Astrocyte of the spinal cord (primary cell): ENCODE results near the gene ATP6V0C.

Experiments used
- DNase-seq: peaks from one replicate; pipeline ENCODE4 v3.0.0; 2011; ENCODE audit warnings: low read depth, low spot score
- H3K4me3 ChIP-seq: 2 replicates; pipeline ENCODE4 v1.5.1; 2011; ENCODE audit warnings: low read depth, mild to moderate bottlenecking, low read length, moderate library complexity
- in situ Hi-C: cut with HindIII; loops from 2 replicates; pipeline ENCODE4 v1.10.0; 2017; ENCODE audit warnings: low sequenced_read_pairs
- TF ChIP-seq, protein P1 (sequence below): IDR thresholded peaks from 2 replicates; pipeline ENCODE4 v1.5.1; 2012; ENCODE audit warnings: low read depth, mild to moderate bottlenecking, low read length, inconsistent platforms

The ATP6V0C gene

DNA sequence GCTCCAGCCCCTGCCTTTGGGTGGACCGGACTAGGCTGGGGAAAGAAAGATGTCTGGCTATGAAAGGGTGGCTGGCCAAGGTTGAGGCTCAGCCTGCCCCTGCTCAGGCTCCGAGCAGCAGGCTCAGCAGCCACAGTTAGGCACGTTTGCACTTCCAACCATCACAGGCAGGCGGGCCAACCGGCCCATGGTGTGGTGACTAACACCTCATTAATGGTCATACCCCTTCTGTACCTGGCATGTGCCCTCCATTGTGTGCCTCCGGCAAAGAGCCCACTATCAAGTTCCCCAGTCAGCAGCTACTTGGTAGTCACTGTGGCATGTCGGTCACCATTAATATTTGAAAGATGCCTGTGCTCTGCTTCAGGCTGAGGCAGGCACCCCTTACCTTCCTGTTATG lies 32.1 kb upstream of the ATP6V0C start:
- no peak for DNase-seq
- no peak overlapping the region for H3K4me3 ChIP-seq
- TF ChIP-seq, protein P1, sequence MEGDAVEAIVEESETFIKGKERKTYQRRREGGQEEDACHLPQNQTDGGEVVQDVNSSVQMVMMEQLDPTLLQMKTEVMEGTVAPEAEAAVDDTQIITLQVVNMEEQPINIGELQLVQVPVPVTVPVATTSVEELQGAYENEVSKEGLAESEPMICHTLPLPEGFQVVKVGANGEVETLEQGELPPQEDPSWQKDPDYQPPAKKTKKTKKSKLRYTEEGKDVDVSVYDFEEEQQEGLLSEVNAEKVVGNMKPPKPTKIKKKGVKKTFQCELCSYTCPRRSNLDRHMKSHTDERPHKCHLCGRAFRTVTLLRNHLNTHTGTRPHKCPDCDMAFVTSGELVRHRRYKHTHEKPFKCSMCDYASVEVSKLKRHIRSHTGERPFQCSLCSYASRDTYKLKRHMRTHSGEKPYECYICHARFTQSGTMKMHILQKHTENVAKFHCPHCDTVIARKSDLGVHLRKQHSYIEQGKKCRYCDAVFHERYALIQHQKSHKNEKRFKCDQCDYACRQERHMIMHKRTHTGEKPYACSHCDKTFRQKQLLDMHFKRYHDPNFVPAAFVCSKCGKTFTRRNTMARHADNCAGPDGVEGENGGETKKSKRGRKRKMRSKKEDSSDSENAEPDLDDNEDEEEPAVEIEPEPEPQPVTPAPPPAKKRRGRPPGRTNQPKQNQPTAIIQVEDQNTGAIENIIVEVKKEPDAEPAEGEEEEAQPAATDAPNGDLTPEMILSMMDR, result no peak
- in situ Hi-C loops, result no loop called here

DNA sequence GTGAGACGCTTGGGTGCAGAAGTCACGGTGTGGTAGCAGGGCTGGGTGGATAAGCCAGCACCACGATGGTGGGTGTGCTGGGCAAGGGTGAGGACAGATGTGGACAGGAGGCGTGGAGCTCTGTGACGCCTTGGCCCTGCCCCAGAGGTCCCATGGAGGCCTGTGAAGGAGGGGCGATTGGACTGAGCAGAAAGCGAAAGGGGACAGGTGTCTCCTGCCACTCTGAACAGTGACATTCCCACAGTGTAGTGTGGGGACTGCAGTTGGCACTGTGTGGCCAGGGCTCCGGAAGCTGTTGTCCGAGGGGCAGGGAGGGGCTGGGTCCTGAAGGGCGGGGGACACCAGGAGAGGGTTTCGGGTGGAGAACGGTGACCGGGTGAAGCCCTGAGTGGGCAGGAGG lies 31.5 kb upstream of the ATP6V0C start:
- in situ Hi-C loops, result no loop called here
- H3K4me3 ChIP-seq, result no peak overlapping the region
- TF ChIP-seq, protein P1, result no peak
- DNase-seq, result no peak

- in situ Hi-C loops, result no loop called here
- H3K4me3 ChIP-seq, result no peak overlapping the region
- TF ChIP-seq, protein P1, result no peak
- DNase-seq, result no peak
These were observed 30.8 kb upstream of the ATP6V0C start for GRCh38 chr16:2482708-2483534.

DNA sequence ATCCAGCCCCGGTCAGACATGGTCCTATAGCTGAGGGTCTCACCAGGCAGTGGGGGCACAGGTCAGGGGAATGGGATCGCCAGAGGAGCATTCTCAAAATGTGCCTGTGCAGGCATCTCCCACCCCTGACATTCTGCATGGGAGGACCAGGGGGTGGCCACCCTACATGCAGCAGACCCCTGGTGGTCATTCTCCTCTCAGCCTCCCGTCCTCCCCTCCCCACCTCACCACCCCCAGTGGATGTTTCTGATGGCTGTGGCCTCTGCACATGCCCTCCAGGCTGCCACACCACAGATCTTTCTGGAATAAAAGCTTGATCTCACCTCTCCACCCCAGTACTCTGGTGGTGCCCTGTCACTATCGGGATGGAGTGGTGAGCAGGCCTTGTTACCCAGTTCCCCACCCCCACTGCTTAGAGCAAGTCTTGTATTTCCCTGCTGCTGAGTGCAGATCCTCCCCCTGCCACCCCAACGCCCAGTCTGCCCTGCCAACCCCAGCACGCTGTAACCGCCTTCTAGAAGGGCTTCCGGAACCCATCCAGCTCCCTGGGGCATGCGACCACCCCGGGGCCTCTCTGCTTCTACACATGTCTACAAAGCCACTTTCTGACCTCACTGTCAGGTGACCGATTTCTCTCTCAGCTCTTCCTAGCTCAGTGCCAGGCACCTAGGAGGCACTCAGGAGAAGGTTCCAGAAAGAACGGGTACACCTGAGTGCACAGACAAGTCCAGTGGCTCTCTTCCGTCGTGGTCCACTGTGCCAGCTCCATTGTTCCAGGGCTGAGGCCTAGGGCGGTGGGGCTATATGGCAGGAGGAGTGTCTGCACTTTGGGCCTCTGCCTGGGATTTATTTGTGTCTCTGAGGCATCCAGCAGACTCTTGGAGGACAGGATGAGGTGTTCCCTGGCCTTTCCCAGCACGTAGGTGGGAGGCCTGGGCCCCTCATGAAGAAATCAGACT lies 29.5 kb upstream of the ATP6V0C start:
- TF ChIP-seq, protein P1, result no peak
- in situ Hi-C loops, result no loop called here
- H3K4me3 ChIP-seq, result no peak overlapping the region
- DNase-seq, result no peak

DNA sequence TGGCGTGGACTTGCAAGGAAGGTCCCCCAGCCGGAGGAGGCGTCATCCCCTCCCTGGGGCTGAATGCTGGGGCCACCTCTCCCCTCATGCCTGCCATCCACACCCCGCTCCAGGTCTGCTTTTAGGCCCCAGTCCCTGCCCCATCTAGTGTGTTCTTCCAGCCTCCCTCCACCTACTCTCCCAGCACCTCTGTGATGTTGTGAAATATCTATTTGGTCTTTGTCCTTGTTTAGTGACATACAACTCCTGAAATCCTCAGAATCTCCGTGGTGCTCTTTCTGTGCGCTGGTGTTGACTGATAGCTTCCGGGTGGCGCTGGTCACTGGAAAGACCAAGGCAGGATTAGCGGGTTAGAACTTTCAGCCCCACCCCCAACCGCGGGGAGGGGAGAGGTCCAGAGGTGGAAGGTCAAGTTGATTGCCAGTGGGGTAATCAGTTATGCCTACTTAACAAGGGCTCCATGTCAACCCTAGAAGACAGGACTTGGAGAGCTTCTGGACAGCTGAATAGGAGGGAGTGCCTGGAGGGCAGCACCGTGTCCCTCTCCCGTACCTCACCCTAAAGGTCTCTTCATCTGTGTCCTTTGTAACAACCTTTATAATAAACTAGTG lies 28.7 kb upstream of the ATP6V0C start:
- no peak for DNase-seq
- TF ChIP-seq, protein P1, result no peak
- no peak overlapping the region for H3K4me3 ChIP-seq
- in situ Hi-C loops, result no loop called here

- in situ Hi-C loops, result no loop called here
These were observed 27.8 kb upstream of the ATP6V0C start for GRCh38 chr16:2485811-2486507.

More at GRCh38 chr16:2485811-2486507, 27.8 kb upstream of the ATP6V0C start:
- H3K4me3 ChIP-seq, result no peak overlapping the region
- no peak for DNase-seq
- TF ChIP-seq, protein P1, result no peak
